Activated naive CD4-positive, alpha-beta T cell treated with anti-CD3 and anti-CD28 coated beads, Interleukin-2, amount 50 U/mL, for 72 hours (primary cell): Measurements from ENCODE around the gene ZNF282. TPM values are rescaled to one million over a fixed set of nuclear protein-coding genes. Genes with fewer than 3 reads are reported as not detected.
A peak's percentile ranks its signal among the peaks of the same experiment; 100 is the strongest.

Experiments used
- ATAC-seq, 2 donors: fragments of 150-1000 bp; cut with Tn5 transposase; 2 replicates each; pipeline ENCODE4 v1.10.0; 2021; ENCODE audit warnings: mild to moderate bottlenecking in 2 of 2, moderate library complexity in 2 of 2
- DNase-seq, 2 donors: peaks; one replicate each; pipeline ENCODE4 v3.0.0; 2021 to 2022; ENCODE audit warnings: low spot score in 2 of 2
- H3K27ac Mint-ChIP-seq, 2 donors: one replicate each; pipeline ENCODE4 v1.8.0; 2022; ENCODE audit warnings: mild to moderate bottlenecking in 2 of 2, mixed read lengths in 2 of 2
- H3K36me3 Mint-ChIP-seq, 2 donors: one replicate each; pipeline ENCODE4 v1.8.0; 2022; ENCODE audit warnings: mixed read lengths in 2 of 2
- H3K9me3 Mint-ChIP-seq, 2 donors: one replicate each; pipeline ENCODE4 v1.8.0; 2022; ENCODE audit warnings: mixed read lengths in 2 of 2
- total RNA-seq, 2 donors: library from RNA; stranded (reverse); gene quantifications; one replicate each; pipeline ENCODE4 v1.2.3, GENCODE V29; 2022

ZNF282 gene
- total RNA-seq, 2 donors from 2014 or later = 23.5 to 35.6 TPM

DNA sequence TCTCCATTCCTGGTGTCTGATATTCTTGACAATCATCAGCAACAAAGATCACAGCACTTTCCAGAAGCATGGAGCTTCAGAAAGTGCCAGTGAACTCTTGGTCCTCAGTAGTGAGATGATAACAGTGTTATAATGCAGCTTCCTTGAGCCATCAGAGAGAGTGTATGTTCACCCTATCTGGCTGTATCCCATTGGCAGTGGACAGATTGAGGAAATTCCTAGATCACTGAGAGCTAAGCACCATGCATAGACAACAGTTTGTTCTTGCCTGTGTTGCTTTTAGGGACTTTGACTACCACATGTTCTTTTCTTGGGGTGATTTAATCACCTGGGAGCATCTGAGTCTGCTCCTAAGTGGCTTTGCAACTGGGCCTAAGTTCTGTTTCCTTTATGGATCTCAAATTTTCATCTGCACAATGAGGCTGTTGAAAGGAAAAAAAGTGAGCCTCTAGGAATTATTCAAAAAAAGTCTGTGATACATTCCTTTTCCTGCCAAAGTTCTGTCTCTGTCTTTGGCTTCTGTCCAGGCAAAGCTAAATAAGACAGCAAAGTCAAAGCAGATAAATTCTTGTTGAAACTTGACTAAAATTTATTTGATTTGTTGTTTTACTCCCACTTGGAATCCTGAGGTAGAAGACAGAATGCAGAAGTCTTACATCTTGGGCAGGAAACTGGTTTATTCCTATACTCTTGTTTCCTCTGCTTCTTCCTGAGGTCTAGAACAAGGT, 14.5 kb upstream of the ZNF282 start:
- H3K27ac Mint-ChIP-seq = peak overlapping the region in 1 of 2 donors; percentile 65
- no peaks in the 10 kb centered on the region for H3K9me3 Mint-ChIP-seq
- no peak for DNase-seq
- ATAC-seq = no peak
- H3K36me3 Mint-ChIP-seq = peaks cover 15 to 19% of the 10 kb centered on the region in 2 donors

DNA sequence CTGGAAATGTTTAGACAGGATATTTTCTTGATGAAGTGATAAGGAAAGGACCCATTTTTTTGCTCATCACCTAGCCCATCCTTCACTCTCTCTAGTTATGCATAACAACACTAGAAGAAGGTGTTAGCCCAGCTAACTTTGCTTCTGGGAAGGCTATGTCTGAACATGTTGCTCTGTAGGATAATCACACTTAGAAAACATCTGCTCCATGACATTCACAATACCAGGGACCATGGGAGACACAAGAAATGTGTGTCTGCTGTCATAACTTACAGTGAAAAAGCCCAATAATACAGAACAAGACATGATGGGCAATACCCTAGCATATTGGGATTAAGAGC, 13.9 kb upstream of the ZNF282 start:
- no peaks in the 10 kb centered on the region for H3K9me3 Mint-ChIP-seq
- H3K27ac Mint-ChIP-seq = peak overlapping the region; percentile 41 to 65
- no peak for ATAC-seq
- no peak for DNase-seq
- H3K36me3 Mint-ChIP-seq = peaks cover 15 to 17% of the 10 kb centered on the region in 2 donors

DNA sequence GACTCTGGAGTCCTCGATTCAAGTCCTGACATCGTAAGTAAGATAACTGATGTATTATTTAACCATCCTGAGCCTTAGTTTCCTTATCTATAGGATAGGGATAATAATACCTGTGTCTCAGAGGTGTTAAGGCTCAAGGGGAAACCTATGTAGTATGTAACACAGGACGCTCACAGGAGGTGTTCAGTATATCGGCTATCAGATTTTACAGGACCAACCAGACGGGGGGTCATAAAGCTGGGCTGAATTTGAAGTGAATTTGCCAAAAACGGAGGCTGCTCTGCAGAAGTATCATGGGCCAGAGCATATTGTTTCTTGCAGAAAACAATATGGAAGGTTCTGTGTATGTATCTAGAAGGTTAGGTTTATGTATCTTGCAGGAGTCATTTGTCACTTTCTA, 11.1 kb upstream of the ZNF282 start:
- no peak for ATAC-seq
- Mint-ChIP-seq H3K36me3 (peaks cover 0 to 8% of the 10 kb centered on the region in 2 donors), H3K27ac (peak overlapping the region in 1 of 2 donors; percentile 48), H3K9me3 (no peaks in the 10 kb centered on the region)
- DNase-seq = no peak

DNA sequence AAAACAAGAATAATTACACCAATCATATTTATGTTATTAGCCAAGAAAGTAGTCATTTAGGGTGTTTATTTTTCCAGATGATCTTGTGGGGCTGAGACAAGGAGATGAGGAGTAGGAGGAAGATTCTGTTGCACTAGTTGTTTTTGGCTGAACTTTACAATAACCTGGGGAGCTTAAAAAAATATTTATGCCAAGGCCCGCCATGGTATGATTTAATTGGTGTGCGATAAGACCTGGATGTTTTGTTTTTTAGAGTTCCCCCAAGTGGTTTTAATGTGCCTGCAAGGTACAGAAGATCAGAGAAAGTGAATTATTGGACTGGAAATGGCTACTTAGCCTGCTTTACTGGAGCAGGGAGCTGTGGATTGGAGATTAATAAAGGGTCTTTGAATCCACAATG, 7.1 kb upstream of the ZNF282 start:
- no peak overlapping the region for H3K27ac Mint-ChIP-seq
- DNase-seq (no peak), ATAC-seq (no peak)
- no peaks in the 10 kb centered on the region for H3K36me3 Mint-ChIP-seq
- H3K9me3 Mint-ChIP-seq = no peaks in the 10 kb centered on the region

DNA sequence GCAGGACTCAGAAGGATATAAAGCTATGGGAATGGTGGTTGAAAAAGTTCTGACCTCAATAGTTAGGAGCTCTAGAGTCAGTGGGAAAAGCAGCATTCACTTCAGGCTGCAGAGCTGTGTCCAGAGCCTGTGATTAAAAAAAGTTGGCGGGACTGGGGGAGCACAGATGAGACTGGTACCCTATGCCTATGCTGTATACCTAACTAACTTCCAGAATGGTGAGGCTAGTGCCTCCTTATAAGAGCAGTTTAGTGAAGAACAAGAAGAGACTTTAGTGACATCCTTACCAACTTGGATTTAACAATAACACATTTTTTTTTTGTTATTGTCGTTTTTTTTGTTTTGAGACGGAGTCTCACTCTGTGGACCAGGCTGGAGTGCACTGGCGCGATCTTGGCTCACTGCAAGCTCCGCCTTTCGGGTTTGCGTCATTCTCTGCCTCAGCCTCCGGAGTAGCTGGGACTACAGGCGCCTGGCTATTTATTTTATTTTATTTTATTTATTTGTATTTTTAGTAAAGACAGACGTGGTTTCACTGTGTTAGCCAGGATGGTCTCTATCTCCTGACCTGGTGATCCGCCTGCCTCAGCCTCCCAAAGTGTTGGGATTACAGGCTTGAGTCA, 6.6 kb upstream of the ZNF282 start:
- ATAC-seq (no peak), DNase-seq (no peak)
- no peak overlapping the region for H3K27ac Mint-ChIP-seq
- H3K36me3 Mint-ChIP-seq = no peaks in the 10 kb centered on the region
- H3K9me3 Mint-ChIP-seq = no peaks in the 10 kb centered on the region

DNA sequence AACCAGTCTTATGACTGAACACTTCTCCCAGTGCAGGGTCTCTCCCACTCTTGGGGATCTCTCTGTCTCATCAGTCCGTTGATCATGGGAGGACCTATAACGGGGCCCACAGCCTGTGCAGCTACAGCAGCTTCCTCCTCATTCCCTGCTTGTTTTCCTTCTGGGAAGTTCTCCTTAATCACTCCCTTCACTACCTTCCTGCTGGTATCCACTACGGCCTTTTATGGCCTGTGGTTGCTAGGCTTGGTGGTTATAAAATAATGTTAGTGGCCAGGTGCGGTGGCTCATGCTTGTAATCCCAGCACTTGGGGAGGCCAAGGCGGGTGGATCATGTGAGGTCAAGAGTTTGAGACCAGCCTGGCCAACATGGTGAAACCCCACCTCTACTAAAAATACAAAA, 3.5 kb upstream of the ZNF282 start:
- DNase-seq (no peak), ATAC-seq (no peak)
- Mint-ChIP-seq H3K27ac (peak overlapping the region in 1 of 2 donors; percentile 65), H3K9me3 (no peaks in the 10 kb centered on the region), H3K36me3 (peaks cover 9 to 10% of the 10 kb centered on the region in 2 donors)

DNA sequence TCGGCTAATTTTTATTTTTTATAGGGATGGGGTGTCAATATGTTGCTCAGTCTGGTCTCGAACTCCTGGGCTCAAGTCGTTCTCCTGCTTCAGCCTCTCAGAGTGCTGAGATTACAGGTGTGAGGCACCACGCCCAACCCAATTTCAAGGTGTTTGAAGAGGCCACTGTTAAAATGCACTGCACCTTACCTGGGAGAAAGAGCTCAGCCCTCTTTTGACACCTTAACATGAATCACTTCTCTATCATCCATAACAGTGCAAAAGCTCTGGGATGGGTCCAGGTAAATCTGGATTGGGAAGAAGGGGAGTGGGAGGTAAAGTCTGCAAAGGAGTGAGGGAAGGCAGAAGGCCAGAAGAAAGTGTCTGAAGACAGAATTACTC, 557 bp upstream of the ZNF282 start:
- no peaks in the 10 kb centered on the region for H3K9me3 Mint-ChIP-seq
- peaks cover 31 to 35% of the 10 kb centered on the region in 2 donors for H3K36me3 Mint-ChIP-seq
- no peak for DNase-seq
- ATAC-seq = no peak
- H3K27ac Mint-ChIP-seq = peak overlapping the region; percentile 82 to 90

DNA sequence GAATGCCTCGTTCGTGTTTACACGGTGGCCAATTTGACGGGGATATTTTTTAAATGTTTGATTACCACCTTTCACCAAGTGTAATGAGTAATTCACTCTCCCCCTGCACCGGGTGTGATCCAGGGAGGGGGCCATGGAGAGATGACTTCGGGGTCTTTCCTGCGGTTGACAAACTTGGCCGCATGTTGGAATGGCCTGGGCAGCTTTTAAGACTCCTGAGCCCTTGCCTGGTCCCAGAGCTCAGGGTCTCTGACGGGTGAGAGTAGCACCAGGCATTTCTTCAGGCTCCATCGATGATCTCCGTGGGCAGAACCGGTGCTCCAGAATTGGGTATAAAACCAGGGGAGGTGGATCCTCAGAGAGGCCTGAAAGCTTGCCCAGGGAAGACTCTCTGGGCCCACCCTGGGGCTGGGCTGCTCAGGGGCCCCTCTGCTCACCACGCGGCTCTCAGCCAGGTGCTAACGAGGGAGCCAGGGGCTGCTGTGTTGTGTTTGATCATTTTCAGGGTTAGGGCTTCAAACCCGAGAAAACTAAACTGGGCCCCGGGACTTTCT, 882 bp downstream of the ZNF282 start:
- Mint-ChIP-seq H3K27ac (peak overlapping the region; percentile 90 to 99), H3K9me3 (no peaks in the 10 kb centered on the region), H3K36me3 (peaks cover 45 to 50% of the 10 kb centered on the region in 2 donors)
- DNase-seq = peak in 1 of 2 donors; percentile 16
- peak; percentile 3 to 13 for ATAC-seq

DNA sequence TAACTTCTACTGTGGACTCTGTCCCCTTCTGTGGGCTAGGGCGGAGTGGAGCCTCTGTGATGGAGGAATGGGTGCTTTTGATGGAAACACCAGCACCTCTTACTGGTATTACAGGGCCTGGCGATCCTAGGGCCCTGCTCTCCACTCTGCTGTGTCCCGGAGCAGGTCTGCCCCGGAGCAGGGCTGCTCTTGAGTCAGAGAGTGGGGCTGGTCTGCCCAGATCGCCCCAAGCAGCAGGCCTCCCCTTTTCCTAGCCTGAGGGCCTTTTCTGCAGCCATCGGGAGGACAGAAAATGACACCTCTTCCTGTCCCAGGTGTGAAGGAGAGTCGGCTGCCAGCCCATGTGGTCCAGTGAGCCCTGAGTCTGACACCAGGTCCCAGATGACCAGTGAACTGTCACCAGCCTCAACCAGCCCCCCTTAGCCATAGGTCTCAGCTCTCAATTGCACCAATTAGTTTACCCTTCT, 1.4 kb downstream of the ZNF282 start:
- Mint-ChIP-seq H3K27ac (peak overlapping the region; percentile 90 to 99), H3K36me3 (peaks cover 49 to 55% of the 10 kb centered on the region in 2 donors), H3K9me3 (no peaks in the 10 kb centered on the region)
- ATAC-seq (peak; percentile 2 to 7), DNase-seq (no peak)

DNA sequence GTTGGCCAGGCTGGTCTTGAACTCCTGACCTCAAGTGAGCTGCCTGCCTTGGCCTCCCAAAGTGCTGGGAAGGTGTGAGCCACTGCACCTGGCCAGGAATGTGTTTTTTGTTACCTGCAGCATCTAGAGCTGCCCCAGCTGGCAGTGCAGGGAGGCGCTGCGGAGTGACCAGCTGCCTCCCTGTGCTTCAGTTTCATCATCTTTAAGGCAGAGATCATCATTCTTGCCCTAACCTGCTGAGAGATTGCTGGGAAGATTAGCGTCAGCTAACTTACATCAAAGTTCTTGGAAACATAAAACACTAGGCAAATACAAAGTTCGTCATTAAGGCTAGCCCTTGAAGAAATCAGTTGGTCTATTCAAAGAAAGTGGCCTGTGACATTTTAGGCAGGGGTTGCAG, 2.3 kb downstream of the ZNF282 start:
- no peak for DNase-seq
- no peak for ATAC-seq
- Mint-ChIP-seq H3K9me3 (no peaks in the 10 kb centered on the region), H3K27ac (peak overlapping the region in 1 of 2 donors; percentile 90), H3K36me3 (peaks cover 52 to 60% of the 10 kb centered on the region in 2 donors)

DNA sequence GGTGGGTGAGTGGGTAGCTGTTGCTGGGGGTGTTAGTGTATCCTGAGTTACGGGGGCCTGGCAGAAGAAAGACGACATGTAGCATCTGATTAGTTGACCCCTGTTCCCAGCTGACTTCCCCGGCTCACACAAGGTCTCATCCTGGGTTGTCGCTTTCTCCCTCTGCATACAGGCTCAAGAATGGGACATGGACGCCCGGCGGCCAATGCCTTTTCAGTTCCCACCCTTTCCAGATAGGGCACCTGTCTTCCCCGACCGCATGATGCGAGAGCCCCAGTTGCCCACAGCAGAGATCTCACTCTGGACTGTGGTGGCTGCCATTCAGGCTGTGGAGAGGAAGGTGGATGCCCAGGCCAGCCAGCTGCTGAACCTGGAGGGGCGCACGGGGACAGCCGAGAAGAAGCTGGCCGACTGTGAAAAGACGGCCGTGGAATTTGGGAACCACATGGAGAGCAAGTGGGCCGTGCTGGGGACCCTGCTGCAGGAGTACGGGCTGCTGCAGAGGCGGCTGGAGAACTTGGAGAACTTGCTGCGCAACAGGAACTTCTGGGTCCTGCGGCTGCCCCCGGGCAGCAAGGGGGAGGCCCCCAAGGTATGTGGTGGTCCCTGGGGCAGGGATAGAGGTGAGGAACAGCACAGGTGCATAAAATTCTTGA, 2.9 kb downstream of the ZNF282 start:
- ATAC-seq (no peak), DNase-seq (no peak)
- H3K27ac Mint-ChIP-seq = no peak overlapping the region
- H3K36me3 Mint-ChIP-seq = peaks cover 58 to 66% of the 10 kb centered on the region in 2 donors
- no peaks in the 10 kb centered on the region for H3K9me3 Mint-ChIP-seq

DNA sequence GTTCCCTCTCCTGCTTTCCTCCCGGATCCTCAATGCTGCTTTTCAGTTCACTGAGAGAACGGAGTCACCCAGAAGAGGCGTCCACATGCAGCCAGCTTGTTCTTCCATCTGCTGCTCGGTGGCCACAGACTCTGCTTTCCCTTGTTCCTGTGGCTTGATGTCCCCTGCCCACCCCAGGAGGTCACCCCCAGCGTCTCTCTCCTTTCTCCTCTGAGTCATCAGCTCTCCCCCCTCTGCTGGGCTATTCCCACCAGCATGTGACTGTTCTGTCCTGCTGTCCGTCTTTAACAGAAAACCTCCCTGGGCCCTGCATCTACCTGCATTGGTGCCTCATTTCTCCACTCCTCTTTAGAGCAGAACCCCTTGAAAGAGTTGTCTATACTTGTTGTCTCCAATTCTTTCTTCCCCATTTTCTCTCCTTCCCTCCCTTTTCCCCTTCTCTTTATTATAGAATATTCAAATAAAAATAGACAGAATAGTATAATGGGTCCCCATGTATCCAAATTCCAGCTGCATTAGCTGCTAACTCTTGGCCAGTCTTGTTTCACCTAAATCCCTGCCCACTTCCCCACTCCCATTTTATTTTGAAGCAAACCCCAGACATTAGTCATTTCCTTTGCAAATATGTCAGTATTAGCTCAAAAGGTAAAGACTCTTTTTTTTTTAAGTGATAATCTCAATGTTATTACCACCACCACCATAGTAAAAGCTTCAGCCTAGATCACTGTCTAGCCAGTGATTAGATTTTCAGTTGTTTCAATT, 4.1 kb downstream of the ZNF282 start:
- DNase-seq = no peak
- peaks cover 67 to 75% of the 10 kb centered on the region in 2 donors for H3K36me3 Mint-ChIP-seq

DNA sequence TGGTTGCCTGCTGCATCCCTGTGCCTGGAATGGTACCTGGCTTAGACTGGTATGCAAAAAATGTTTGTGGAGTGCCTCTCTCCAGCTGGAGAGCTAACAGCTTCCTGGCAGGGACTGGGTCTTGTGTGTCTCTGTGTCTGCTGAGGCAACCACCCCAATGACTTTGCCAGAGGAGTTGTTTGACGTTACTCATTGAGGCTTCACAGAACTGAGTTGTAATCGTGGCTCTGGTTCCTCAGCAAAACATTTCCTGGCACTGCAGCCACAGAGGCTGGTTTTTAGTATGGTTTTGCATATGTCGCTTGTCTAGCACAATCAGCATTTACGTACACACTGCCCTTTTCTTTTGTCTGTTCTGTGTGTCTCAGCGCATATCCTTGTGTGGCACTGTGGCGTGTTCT, 7.5 kb downstream of the ZNF282 start:
- ATAC-seq (peak; percentile 77 to 90), DNase-seq (peak in 1 of 2 donors; percentile 19)
- peak overlapping the region; percentile 69 to 93 for H3K27ac Mint-ChIP-seq
- H3K36me3 Mint-ChIP-seq = peaks cover 62 to 68% of the 10 kb centered on the region in 2 donors
- H3K9me3 Mint-ChIP-seq = no peaks in the 10 kb centered on the region

More for the DNA sequence above, 4.1 kb downstream of the ZNF282 start:
- Mint-ChIP-seq H3K27ac (peak overlapping the region in 1 of 2 donors; percentile 19), H3K9me3 (no peaks in the 10 kb centered on the region)
- ATAC-seq = no peak

DNA sequence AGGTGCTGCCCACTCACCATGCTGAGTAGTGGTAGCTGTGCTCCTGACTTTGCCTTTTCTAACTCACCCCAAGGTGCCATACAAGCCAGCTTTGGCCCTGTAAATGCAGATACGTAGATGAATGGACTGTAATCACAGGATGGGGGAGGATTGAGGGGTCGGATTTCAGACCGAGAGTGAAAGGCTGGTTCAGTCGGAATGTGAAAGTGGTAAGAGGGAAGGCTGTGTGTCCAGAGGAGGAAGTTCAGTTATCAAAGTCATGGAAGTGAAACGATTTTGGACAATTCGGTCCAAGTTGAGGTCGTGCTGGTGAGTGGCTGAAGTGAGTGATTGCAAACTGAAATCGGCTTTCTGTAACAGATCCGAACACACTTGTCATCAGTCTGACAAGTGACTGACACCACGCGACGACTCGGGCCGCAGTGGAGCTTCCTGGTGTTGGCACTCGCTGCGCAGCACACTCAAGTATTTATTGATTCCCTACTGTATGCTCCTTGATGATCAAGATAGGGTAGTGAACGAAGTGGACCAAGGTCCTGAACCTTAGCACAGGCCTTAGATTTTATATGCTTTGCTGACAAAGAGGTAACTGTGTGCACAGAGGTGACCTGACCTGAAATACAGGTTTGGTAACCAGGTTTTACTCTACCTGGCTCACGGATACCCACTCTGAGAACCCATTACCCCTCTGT, 10.5 kb downstream of the ZNF282 start:
- Mint-ChIP-seq H3K36me3 (peaks cover 47 to 55% of the 10 kb centered on the region in 2 donors), H3K27ac (no peak overlapping the region)

DNA sequence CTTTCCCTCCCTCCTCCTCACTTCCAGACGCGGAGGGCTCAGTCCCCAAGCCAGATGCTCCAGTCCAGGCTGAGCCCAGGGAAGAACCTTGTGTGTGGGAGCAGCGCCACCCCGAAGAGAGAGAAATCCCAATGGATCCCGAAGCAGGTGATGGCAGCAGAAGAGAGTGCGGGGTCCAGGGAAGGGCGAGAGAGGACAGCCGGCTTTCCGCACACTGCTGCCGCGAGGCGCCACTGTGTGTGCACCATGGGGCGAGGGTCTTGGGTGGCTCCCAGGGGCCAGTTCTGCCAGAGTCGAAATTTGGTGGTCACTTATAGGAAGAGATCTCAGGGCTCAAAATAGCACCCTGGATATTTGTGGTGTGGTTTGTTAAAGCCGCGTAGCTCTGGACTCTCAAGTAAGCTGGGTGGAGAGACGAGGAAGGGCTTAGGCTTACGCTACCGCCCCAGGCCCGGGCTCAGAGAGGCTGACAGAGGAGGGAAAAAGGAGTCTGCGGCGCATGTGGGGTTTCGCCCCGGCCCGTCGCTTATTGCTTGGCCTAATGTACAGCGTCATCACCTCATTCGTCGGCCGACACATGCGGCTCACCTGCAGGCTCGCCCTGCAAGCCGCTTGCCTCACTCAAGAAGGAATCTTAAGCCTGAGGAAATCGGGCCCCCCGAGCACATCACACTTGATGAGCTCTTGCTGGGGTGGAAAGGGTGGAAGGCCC, 12.1 kb downstream of the ZNF282 start:
- peaks cover 39 to 45% of the 10 kb centered on the region in 2 donors for H3K36me3 Mint-ChIP-seq
- peak overlapping the region in 1 of 2 donors; percentile 88 for H3K27ac Mint-ChIP-seq
- ATAC-seq (no peak), DNase-seq (no peak)
- no peaks in the 10 kb centered on the region for H3K9me3 Mint-ChIP-seq

More for the DNA sequence above, 10.5 kb downstream of the ZNF282 start:
- ATAC-seq (no peak), DNase-seq (no peak)
- H3K9me3 Mint-ChIP-seq = no peaks in the 10 kb centered on the region
